GM23248 (cell line): ENCODE results near the gene PLXDC1.

Experiments used
- EZH2 ChIP-seq: fragments of 200-600 bp; sonication (generic); IDR thresholded peaks from 2 replicates; pipeline ENCODE4 v1.6.1; 2018; ENCODE audit warnings: antibody characterized with exemption, mild to moderate bottlenecking; ENCODE audit not compliant: insufficient read depth, poor library complexity, severe bottlenecking
- EZH2phosphoT487 ChIP-seq: fragments of 200-600 bp; sonication (generic); IDR thresholded peaks from 2 replicates; pipeline ENCODE4 v1.6.1; 2018; ENCODE audit warnings: antibody characterized with exemption, moderate library complexity, mild to moderate bottlenecking, low read depth; ENCODE audit not compliant: insufficient read depth

GRCh38 chr17:39169101-39169500 is 17.7 kb upstream of the PLXDC1 start:
- no peak for TF ChIP-seq EZH2
- no peak for TF ChIP-seq EZH2phosphoT487
